IMR-90 (cell line): ENCODE measurements around the gene MRPL20. TPM values are rescaled to one million over a fixed set of nuclear protein-coding genes. Genes with fewer than 3 reads are reported as not detected.
"Not testable (repeated sequence)": the region's sequence is repeated elsewhere in the genome, so short reads cannot be mapped to it uniquely, and the experiment has no call there.

Experiments used
- ATAC-seq: fragments of 200-7000 bp; cut with Tn5 transposase; 2 replicates; pipeline ENCODE4 v1.9.1; 2020; ENCODE audit warnings: low read depth, mild to moderate bottlenecking, moderate library complexity
- BruUV-seq: library from RNA; stranded (reverse); fragments of 400-500 nt; replicated peaks from 2 replicates; lab custom pipeline; 2021; lab: Mats Ljungman, UMichigan
- CTCF ChIA-PET: fragments of 300-600 bp; formaldehyde crosslinking; extraction: SDS; loops from one replicate; lab custom pipeline; 2021; ENCODE audit warnings: antibody characterized with exemption; lab: Yijun Ruan, JAX
- POLR2A ChIA-PET: fragments of 300-600 bp; sonication (Branson Sonifier 250); formaldehyde crosslinking; loops from one replicate; lab custom pipeline; 2022; ENCODE audit warnings: antibody characterized with exemption; ENCODE audit not compliant: unreplicated experiment; lab: Charles Lee
- DNase-seq: peaks from one replicate; pipeline ENCODE4 v3.0.0; 2013
- H2AFZ ChIP-seq: replicated peaks from 2 replicates; pipeline ENCODE3; 2013; ENCODE audit warnings: low read length, mild to moderate bottlenecking; ENCODE audit not compliant: poor library complexity
- H2AK5ac ChIP-seq: 2 replicates; pipeline ENCODE4 v1.6.1; 2013; ENCODE audit warnings: low read depth, low read length, inconsistent platforms
- H2AK9ac ChIP-seq: replicated peaks from 2 replicates; pipeline ENCODE3; 2013; ENCODE audit warnings: mild to moderate bottlenecking, low read depth, low read length, moderate library complexity; ENCODE audit not compliant: poor library complexity
- H2BK120ac ChIP-seq: 2 replicates; pipeline ENCODE4 v1.6.1; 2013; ENCODE audit warnings: low read depth, low read length, inconsistent platforms
- H2BK15ac ChIP-seq: 3 replicates; pipeline ENCODE4 v1.6.1; 2013; ENCODE audit warnings: low read depth, low read length, inconsistent platforms
- H2BK20ac ChIP-seq: 2 replicates; pipeline ENCODE4 v1.6.1; 2013; ENCODE audit warnings: low read depth, mild to moderate bottlenecking, inconsistent platforms, low read length, moderate library complexity
- H2BK5ac ChIP-seq: 2 replicates; pipeline ENCODE4 v1.6.1; 2013; ENCODE audit warnings: mild to moderate bottlenecking, low read depth, low read length, inconsistent platforms; ENCODE audit not compliant: poor library complexity, severe bottlenecking
- H3K14ac ChIP-seq: replicated peaks from 2 replicates; pipeline ENCODE4 v1.6.1; 2013; ENCODE audit warnings: low read depth, low read length, inconsistent platforms
- H3K18ac ChIP-seq: 2 replicates; pipeline ENCODE4 v1.6.1; 2013; ENCODE audit warnings: low read depth, low read length, control low read depth
- H3K23ac ChIP-seq: 2 replicates; pipeline ENCODE4 v1.6.1; 2013; ENCODE audit warnings: low read depth, low read length, inconsistent platforms
- H3K27ac ChIP-seq: 2 replicates; pipeline ENCODE4 v1.5.1; 2013; ENCODE audit warnings: mild to moderate bottlenecking, control low read depth, low read length; ENCODE audit not compliant: insufficient read depth
- H3K27me3 ChIP-seq: 2 replicates; pipeline ENCODE4 v1.6.1; 2013; ENCODE audit warnings: low read length; ENCODE audit not compliant: control insufficient read depth, insufficient read depth
- H3K36me3 ChIP-seq: 2 replicates; pipeline ENCODE4 v1.6.1; 2013; ENCODE audit warnings: low read length, mixed read lengths; ENCODE audit not compliant: control insufficient read depth, insufficient read depth
- H3K4ac ChIP-seq: 2 replicates; pipeline ENCODE4 v1.6.1; 2013; ENCODE audit warnings: low read depth, low read length, inconsistent platforms
- H3K4me1 ChIP-seq: 2 replicates; pipeline ENCODE4 v1.6.1; 2013; ENCODE audit warnings: low read length, mixed read lengths; ENCODE audit not compliant: control insufficient read depth, insufficient read depth
- H3K4me2 ChIP-seq: 2 replicates; pipeline ENCODE4 v1.6.1; 2013; ENCODE audit warnings: low read depth, mild to moderate bottlenecking, control low read depth, low read length, moderate library complexity
- H3K4me3 ChIP-seq: 2 replicates; pipeline ENCODE4 v1.5.1; 2013; ENCODE audit warnings: low read depth, mild to moderate bottlenecking, control low read depth, low read length, moderate library complexity; ENCODE audit not compliant: insufficient read depth
- H3K56ac ChIP-seq: 2 replicates; pipeline ENCODE4 v1.6.1; 2013; ENCODE audit warnings: low read length, inconsistent platforms; ENCODE audit not compliant: insufficient read depth; ENCODE audit errors: extremely low read depth
- H3K79me1 ChIP-seq, 2 experiments: 2 replicates each; pipeline ENCODE4 v1.6.1; 2013; ENCODE audit warnings: low read length in 2 of 2, inconsistent platforms in 1 of 2, low read depth in 1 of 2
- H3K9ac ChIP-seq: 2 replicates; pipeline ENCODE4 v1.6.1; 2013; ENCODE audit warnings: low read depth, low read length, control low read depth
- H3K9me1 ChIP-seq: 2 replicates; pipeline ENCODE4 v1.6.1; 2013; ENCODE audit warnings: low read length, inconsistent platforms; ENCODE audit not compliant: insufficient read depth
- H3K9me3 ChIP-seq: 2 replicates; pipeline ENCODE4 v1.6.1; 2013; ENCODE audit warnings: low read length; ENCODE audit not compliant: control insufficient read depth, insufficient read depth
- H4K20me1 ChIP-seq: 2 replicates; pipeline ENCODE4 v1.6.1; 2013; ENCODE audit warnings: low read length, inconsistent platforms; ENCODE audit not compliant: insufficient read depth
- H4K5ac ChIP-seq: 2 replicates; pipeline ENCODE4 v1.6.1; 2013; ENCODE audit warnings: mild to moderate bottlenecking, low read depth, low read length, control low read depth
- H4K8ac ChIP-seq, 2 experiments: 2 replicates each; pipeline ENCODE4 v1.6.1; 2013; ENCODE audit warnings: low read depth in 2 of 2, low read length in 2 of 2, control low read depth in 1 of 2, inconsistent platforms in 1 of 2
- H4K91ac ChIP-seq: 2 replicates; pipeline ENCODE4 v1.6.1; 2013; ENCODE audit warnings: low read depth, low read length, inconsistent platforms; ENCODE audit not compliant: insufficient read depth
- CEBPB ChIP-seq: IDR thresholded peaks from 2 replicates; pipeline ENCODE4 v1.6.1; 2012; ENCODE audit warnings: low read depth, low read length, improper control_type of control experiment
- FOS ChIP-seq: fragments of 150-350 bp; IDR thresholded peaks from 2 replicates; pipeline ENCODE4 v1.6.1; 2016; ENCODE audit warnings: low read depth, low read length
- MAFK ChIP-seq: IDR thresholded peaks from 2 replicates; pipeline ENCODE4 v1.6.1; 2012; ENCODE audit warnings: low read depth, low read length, improper control_type of control experiment
- MAZ ChIP-seq: IDR thresholded peaks from 2 replicates; pipeline ENCODE4 v1.6.1; 2012; ENCODE audit warnings: low read depth, mild to moderate bottlenecking, low read length, improper control_type of control experiment, moderate library complexity, borderline replicate concordance
- MXI1 ChIP-seq: IDR thresholded peaks from 2 replicates; pipeline ENCODE4 v1.6.1; 2012; ENCODE audit warnings: low read depth, mild to moderate bottlenecking, low read length, moderate library complexity, borderline replicate concordance
- NFE2L2 ChIP-seq: fragments of 150-350 bp; IDR thresholded peaks from 2 replicates; pipeline ENCODE4 v1.6.1; 2016; ENCODE audit warnings: low read depth, mild to moderate bottlenecking, low read length
- POLR2A ChIP-seq: IDR thresholded peaks from 2 replicates; pipeline ENCODE4 v1.6.1; 2012; ENCODE audit warnings: mild to moderate bottlenecking, low read depth, low read length
- RAD21 ChIP-seq: IDR thresholded peaks from 2 replicates; pipeline ENCODE4 v1.6.1; 2012; ENCODE audit warnings: low read length, improper control_type of control experiment
- WGBS, 2 experiments: methylation state at CpG; one replicate each; pipeline versions ENCODE4 v1.1.5 to v1.1.7; 2013; ENCODE audit warnings: missing lambda C conversion rate in 2 of 2; ENCODE audit not compliant: insufficient read length in 1 of 2; ENCODE audit errors: extremely low coverage in 2 of 2; 5-methylcytosine and 5-hydroxymethylcytosine counted together
- dilution Hi-C: fragments of 300-500 bp; cut with HindIII; formaldehyde crosslinking; loops from one replicate; pipeline ENCODE4 v1.14.3; 2018; ENCODE audit warnings: low sequenced_read_pairs; ENCODE audit not compliant: unreplicated experiment
- in situ Hi-C: fragments of 300-500 bp; cut with MboI; formaldehyde crosslinking; loops from 3 replicates; pipeline ENCODE4 v1.14.3; 2019; ENCODE audit warnings: low sequenced_read_pairs, inconsistent platforms, mixed read lengths
- intact Hi-C: fragments of 100-400 bp; cut with micrococcal nuclease; formaldehyde crosslinking; loops from 2 replicates; pipeline ENCODE4 v1.10.0; 2022
- polyA plus RNA-seq, 3 experiments: library from polyadenylated mRNA; depleted of rRNA; stranded (reverse); fragments of >200 nt; gene quantifications; 2 replicates each; pipeline ENCODE4 v1.2.3, GENCODE V29; 2012; ENCODE audit warnings: low replicate concordance in 1 of 3
- total RNA-seq: library from RNA; depleted of rRNA; stranded (reverse); fragments of >200 nt; gene quantifications from 2 replicates; pipeline ENCODE4 v1.2.3, GENCODE V29; 2012

Gene MRPL20
- total and polyA plus RNA-seq, 2 of the 4 experiments (the other 2 are of a cell fraction) = 141 to 157 TPM

DNA sequence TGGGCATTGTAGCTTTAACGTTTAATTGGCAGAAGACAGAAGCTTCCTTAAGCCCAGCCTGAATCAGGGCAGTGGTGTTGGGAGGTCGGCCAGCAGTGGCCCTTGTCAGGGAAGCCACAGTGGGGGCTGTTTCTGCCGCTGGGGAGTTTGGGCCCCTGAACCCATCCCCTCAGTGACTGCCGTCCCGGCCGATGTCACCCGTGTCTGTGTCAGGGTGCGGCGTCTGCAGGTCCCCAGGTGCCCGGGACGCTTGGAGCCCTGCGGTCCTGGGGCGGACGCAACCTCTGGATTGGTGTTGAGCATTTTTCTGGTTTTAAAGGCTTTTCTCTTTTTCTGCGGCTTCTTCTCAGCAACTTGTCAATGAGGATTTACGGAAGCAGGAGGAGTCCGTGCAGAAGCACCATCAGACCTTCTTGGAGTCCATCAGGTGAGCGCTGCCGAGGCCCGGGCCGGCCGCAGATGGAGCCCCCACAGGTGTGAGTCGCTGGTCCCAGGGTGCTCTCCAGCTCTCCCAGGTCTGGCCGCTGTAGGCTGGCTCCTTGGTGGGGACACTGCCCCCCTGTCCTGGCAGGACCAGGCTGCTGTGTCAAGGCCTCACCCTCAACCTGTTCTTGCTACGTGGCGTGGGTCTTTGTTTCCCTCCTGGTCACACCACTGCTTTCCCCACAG lies 44.7 kb upstream of the MRPL20 start:
- H2BK5ac ChIP-seq = no peak overlapping the region
- no peak overlapping the region for H3K9ac ChIP-seq
- H2AK9ac ChIP-seq = no peak overlapping the region
- dilution Hi-C loops = no loop called here
- H2BK120ac ChIP-seq = no peak overlapping the region
- H3K27me3 ChIP-seq = peaks cover 8% of the 10 kb centered on the region
- intact Hi-C loops = no loop called here
- no peaks in the 10 kb centered on the region for H3K9me1 ChIP-seq
- H4K20me1 ChIP-seq = no peaks in the 10 kb centered on the region
- ChIA-PET POLR2A (no interaction called here), CTCF (no interaction called here)
- H3K4me1 ChIP-seq = no peaks in the 10 kb centered on the region
- no peaks in the 10 kb centered on the region for H3K36me3 ChIP-seq
- ATAC-seq = no peak
- no peak overlapping the region for H2AK5ac ChIP-seq
- no peak overlapping the region for H3K23ac ChIP-seq
- no peak overlapping the region for H2AFZ ChIP-seq
- in situ Hi-C loops = no loop called here
- no peak overlapping the region for H3K56ac ChIP-seq
- H3K27ac ChIP-seq = no peak overlapping the region
- no peak overlapping the region for H3K4ac ChIP-seq
- no peak overlapping the region for H4K8ac ChIP-seq
- no TSS peak for BruUV-seq
- 89% methylated on average over 7 of the region's 26 CpGs; no CpG with 5 or more reads in 1 of the 2 experiments for WGBS, 2 experiments
- no peak overlapping the region for H3K14ac ChIP-seq
- no peaks in the 10 kb centered on the region for H3K9me3 ChIP-seq
- no peak for TF ChIP-seq CEBPB
- no peak for TF ChIP-seq FOS
- no peak for TF ChIP-seq RAD21
- no peak for TF ChIP-seq MAZ
- TF ChIP-seq NFE2L2 = no peak
- no peak for TF ChIP-seq MAFK
- no peak for TF ChIP-seq POLR2A
- TF ChIP-seq MXI1 = no peak
- no peak overlapping the region for H3K4me3 ChIP-seq
- no peak overlapping the region for H4K5ac ChIP-seq
- H4K91ac ChIP-seq = no peak overlapping the region
- H3K79me1 ChIP-seq = no peaks in the 10 kb centered on the region
- H2BK15ac ChIP-seq = no peak overlapping the region
- DNase-seq = no peak
- no peak overlapping the region for H3K4me2 ChIP-seq
- H3K18ac ChIP-seq = no peak overlapping the region
- H2BK20ac ChIP-seq = no peak overlapping the region

DNA sequence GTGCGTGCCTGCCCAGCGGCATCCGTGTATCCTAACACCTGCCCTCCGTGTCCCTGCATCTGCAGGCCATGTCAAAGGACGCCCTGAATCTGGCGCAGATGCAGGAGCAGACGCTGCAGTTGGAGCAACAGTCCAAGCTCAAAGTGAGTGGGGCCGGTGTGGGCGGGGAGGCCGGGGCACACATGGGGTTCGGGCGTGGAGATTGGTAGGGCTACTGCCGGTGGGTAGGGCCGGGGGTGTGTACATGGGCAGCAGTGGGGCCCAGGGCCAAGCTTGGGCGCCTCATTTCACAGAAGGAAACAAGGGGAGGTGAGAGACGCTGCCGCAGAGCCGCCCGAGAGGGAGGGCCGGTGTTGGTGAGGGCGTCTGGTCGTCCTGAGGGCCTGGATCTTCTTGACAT lies 43.5 kb upstream of the MRPL20 start:
- H4K5ac ChIP-seq, H4K8ac ChIP-seq, H2AK5ac ChIP-seq, H3K4me1 ChIP-seq, H2BK120ac ChIP-seq, H2BK15ac ChIP-seq, H3K14ac ChIP-seq, H4K20me1 ChIP-seq, POLR2A ChIA-PET, H2BK5ac ChIP-seq, H3K56ac ChIP-seq, H3K9ac ChIP-seq, H3K36me3 ChIP-seq, H2AFZ ChIP-seq, H3K4me2 ChIP-seq, H3K27me3 ChIP-seq, H2BK20ac ChIP-seq, ATAC-seq, in situ Hi-C loops, dilution Hi-C loops, H3K18ac ChIP-seq, H2AK9ac ChIP-seq, H4K91ac ChIP-seq, H3K27ac ChIP-seq, intact Hi-C loops, H3K4ac ChIP-seq, DNase-seq, H3K23ac ChIP-seq, BruUV-seq, H3K9me3 ChIP-seq, H3K4me3 ChIP-seq, H3K9me1 ChIP-seq, H3K79me1 ChIP-seq: not testable (repeated sequence)
- WGBS, 2 experiments = 87% methylated on average over 3 of the region's 22 CpGs; no CpG with 5 or more reads in 1 of the 2 experiments
- CTCF ChIA-PET = interaction anchor here (1.9 kb wide), 1 partner anchor 10 kb away, joined by 6 read pairs; no protein-coding TSS in a partner anchor
